Upper lobe of left lung (tissue), 6 donors: Measurements from ENCODE around the gene ZBTB17. TPM values are rescaled to one million over a fixed set of nuclear protein-coding genes. Genes with fewer than 3 reads are reported as not detected.

Experiments used
- ATAC-seq, 2 donors: fragments of 200-7000 bp; cut with Tn5 transposase; one replicate each; pipeline ENCODE4 v1.9.1; 2022; ENCODE audit warnings: mild to moderate bottlenecking in 2 of 2, moderate library complexity in 2 of 2; ENCODE audit not compliant: low FRiP score in 2 of 2
- DNase-seq, 2 donors: peaks; one replicate each; pipeline ENCODE4 v3.0.0-alpha.2; 2019 to 2020
- H3K27ac ChIP-seq, 4 donors: fragments of 200-600 bp; sonication (generic); one replicate each; pipeline ENCODE4 v1.5.1; 2016 to 2019
- H3K27me3 ChIP-seq, 4 donors: fragments of 200-600 bp; sonication (generic); one replicate each; pipeline ENCODE4 v1.5.1; 2017 to 2019
- H3K36me3 ChIP-seq, 4 donors: fragments of 200-600 bp; sonication (generic); one replicate each; pipeline ENCODE4 v1.5.1; 2016 to 2019
- H3K4me1 ChIP-seq, 4 donors: fragments of 200-600 bp; sonication (generic); one replicate each; pipeline ENCODE4 v1.5.1; 2018 to 2019
- H3K4me3 ChIP-seq, 4 donors: fragments of 200-600 bp; sonication (generic); one replicate each; pipeline ENCODE4 v1.5.1; 2017 to 2019; ENCODE audit warnings: mild to moderate bottlenecking in 2 of 4, moderate library complexity in 1 of 4
- H3K9me3 ChIP-seq, 4 donors: fragments of 200-600 bp; sonication (generic); one replicate each; pipeline ENCODE4 v1.5.1; 2018 to 2019
- EP300 ChIP-seq, 4 donors: sonication (generic); formaldehyde crosslinking; IDR thresholded peaks; one replicate each; pipeline ENCODE4 v1.5.1; 2017; ENCODE audit warnings: antibody characterized with exemption in 4 of 4, control low read depth in 2 of 4
- POLR2A ChIP-seq, 4 donors: fragments of 450-650 bp; IDR thresholded peaks; one replicate each; pipeline ENCODE4 v1.5.1; 2016 to 2017; ENCODE audit warnings: antibody characterized with exemption in 4 of 4, mild to moderate bottlenecking in 2 of 4
- POLR2AphosphoS5 ChIP-seq, 2 donors: sonication (generic); formaldehyde crosslinking; IDR thresholded peaks; one replicate each; pipeline ENCODE4 v1.5.1; 2017; ENCODE audit warnings: antibody characterized with exemption in 2 of 2
- WGBS, 2 donors: methylation state at CpG; one replicate each; pipeline ENCODE4 v1.1.5; 2017 to 2018; 5-methylcytosine and 5-hydroxymethylcytosine counted together
- total RNA-seq, 6 donors: library from RNA; depleted of rRNA in 4 of 6; stranded (reverse); fragments of >200 nt in 4 of 6; gene quantifications; one replicate each; pipeline versions ENCODE4 v1.1.0 to v1.2.1, GENCODE V29; 2016 to 2021
- TF ChIP-seq, protein P1 (sequence below), 6 experiments: fragments of 450-650 bp in 4 of 6; fragments of 200-600 bp in 2 of 6; sonication (generic) in 2 of 6; IDR thresholded peaks; one replicate each; pipeline ENCODE4 v1.5.1; 2016 to 2019; ENCODE audit warnings: antibody characterized with exemption in 6 of 6
- donor health status: DM: no; HTN: no; CAD: no; lungs with moderate emphysema.
- donor health status: DM: no; HTN: yes; CAD: no; lungs with severe emphysema.

ZBTB17 gene
- total RNA-seq, 6 donors from 2014 or later: 34.1 to 94.2 (median 42.9) TPM

- no peaks in the 10 kb centered on the region for H3K27me3 ChIP-seq
- H3K36me3 ChIP-seq: peaks cover 32 to 81% (median 78%) of the 10 kb centered on the region in 4 donors
- TF ChIP-seq POLR2AphosphoS5 (IDR thresholded peaks at IDR 0.05) (no peak), POLR2A (IDR thresholded peaks at IDR 0.05) (no peak), EP300 (IDR thresholded peaks at IDR 0.05) (no peak)
- TF ChIP-seq, protein P1, sequence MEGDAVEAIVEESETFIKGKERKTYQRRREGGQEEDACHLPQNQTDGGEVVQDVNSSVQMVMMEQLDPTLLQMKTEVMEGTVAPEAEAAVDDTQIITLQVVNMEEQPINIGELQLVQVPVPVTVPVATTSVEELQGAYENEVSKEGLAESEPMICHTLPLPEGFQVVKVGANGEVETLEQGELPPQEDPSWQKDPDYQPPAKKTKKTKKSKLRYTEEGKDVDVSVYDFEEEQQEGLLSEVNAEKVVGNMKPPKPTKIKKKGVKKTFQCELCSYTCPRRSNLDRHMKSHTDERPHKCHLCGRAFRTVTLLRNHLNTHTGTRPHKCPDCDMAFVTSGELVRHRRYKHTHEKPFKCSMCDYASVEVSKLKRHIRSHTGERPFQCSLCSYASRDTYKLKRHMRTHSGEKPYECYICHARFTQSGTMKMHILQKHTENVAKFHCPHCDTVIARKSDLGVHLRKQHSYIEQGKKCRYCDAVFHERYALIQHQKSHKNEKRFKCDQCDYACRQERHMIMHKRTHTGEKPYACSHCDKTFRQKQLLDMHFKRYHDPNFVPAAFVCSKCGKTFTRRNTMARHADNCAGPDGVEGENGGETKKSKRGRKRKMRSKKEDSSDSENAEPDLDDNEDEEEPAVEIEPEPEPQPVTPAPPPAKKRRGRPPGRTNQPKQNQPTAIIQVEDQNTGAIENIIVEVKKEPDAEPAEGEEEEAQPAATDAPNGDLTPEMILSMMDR (IDR thresholded peaks at IDR 0.05): no peak
- DNase-seq (peak in 1 of 2 donors; percentile 78), ATAC-seq (no peak)
- no peak overlapping the region for H3K27ac ChIP-seq
- 92 to 93% methylated on average over 32 to 33 of the region's 39 CpGs for WGBS, 2 donors
- no peak overlapping the region for H3K4me3 ChIP-seq
- no peaks in the 10 kb centered on the region for H3K9me3 ChIP-seq
- peaks cover 24 to 29% (median 26%) of the 10 kb centered on the region in 4 donors for H3K4me1 ChIP-seq
Observed at GRCh38 chr1:15945011-15945831, 30.7 kb downstream of the ZBTB17 start.

- H3K36me3 ChIP-seq: peaks cover 32 to 88% (median 78%) of the 10 kb centered on the region in 4 donors
- no peak overlapping the region for H3K4me3 ChIP-seq
- ATAC-seq: no peak
- H3K9me3 ChIP-seq: no peaks in the 10 kb centered on the region
- TF ChIP-seq POLR2A (IDR thresholded peaks at IDR 0.05): no peak
- no peak for TF ChIP-seq POLR2AphosphoS5 (IDR thresholded peaks at IDR 0.05)
- no peak for TF ChIP-seq EP300 (IDR thresholded peaks at IDR 0.05)
- TF ChIP-seq, protein P1 (IDR thresholded peaks at IDR 0.05): no peak
- WGBS, 2 donors: 93 to 94% methylated on average over 26 to 53 of the region's 55 CpGs
- DNase-seq: peak in 1 of 2 donors; percentile 80
- no peak overlapping the region for H3K27ac ChIP-seq
- H3K4me1 ChIP-seq: peaks cover 21 to 29% (median 22%) of the 10 kb centered on the region in 4 donors
- no peaks in the 10 kb centered on the region for H3K27me3 ChIP-seq
Observed at GRCh38 chr1:15944308-15945010, 31.4 kb downstream of the ZBTB17 start.

- Histone ChIP-seq H3K9me3 (no peaks in the 10 kb centered on the region), H3K27ac (no peak overlapping the region), H3K4me1 (peaks cover 21 to 29% (median 22%) of the 10 kb centered on the region in 4 donors), H3K4me3 (no peak overlapping the region), H3K27me3 (no peaks in the 10 kb centered on the region), H3K36me3 (peaks cover 36 to 91% (median 79%) of the 10 kb centered on the region in 4 donors)
- TF ChIP-seq POLR2AphosphoS5 (IDR thresholded peaks at IDR 0.05): no peak
- no peak for TF ChIP-seq EP300 (IDR thresholded peaks at IDR 0.05)
- no peak for TF ChIP-seq POLR2A (IDR thresholded peaks at IDR 0.05)
- TF ChIP-seq, protein P1 (IDR thresholded peaks at IDR 0.05): no peak
- ATAC-seq (no peak), DNase-seq (peak in 1 of 2 donors; percentile 85)
- WGBS, 2 donors: 96% methylated on average over 21 of the region's 22 CpGs; no CpG with 5 or more reads in 1 of the 2 donors
Observed at GRCh38 chr1:15943992-15944307, 32.0 kb downstream of the ZBTB17 start.

GRCh38 chr1:15943328-15943991 lies 32.4 kb downstream of the ZBTB17 start:
- peak in 1 of 2 donors; percentile 76 for DNase-seq
- Histone ChIP-seq H3K27me3 (no peaks in the 10 kb centered on the region), H3K9me3 (no peaks in the 10 kb centered on the region), H3K4me3 (no peak overlapping the region), H3K27ac (no peak overlapping the region), H3K4me1 (peaks cover 21 to 28% (median 22%) of the 10 kb centered on the region in 4 donors), H3K36me3 (peaks cover 40 to 96% (median 81%) of the 10 kb centered on the region in 4 donors)
- ATAC-seq: no peak
- no peak for TF ChIP-seq POLR2AphosphoS5 (IDR thresholded peaks at IDR 0.05)
- TF ChIP-seq, protein P1 (IDR thresholded peaks at IDR 0.05): no peak
- TF ChIP-seq POLR2A (IDR thresholded peaks at IDR 0.05): no peak
- no peak for TF ChIP-seq EP300 (IDR thresholded peaks at IDR 0.05)
- 97% methylated on average over 19 to 21 of the region's 33 CpGs for WGBS, 2 donors
